ENCODE results near the gene LMAN1L.

Gene LMAN1L

DNA sequence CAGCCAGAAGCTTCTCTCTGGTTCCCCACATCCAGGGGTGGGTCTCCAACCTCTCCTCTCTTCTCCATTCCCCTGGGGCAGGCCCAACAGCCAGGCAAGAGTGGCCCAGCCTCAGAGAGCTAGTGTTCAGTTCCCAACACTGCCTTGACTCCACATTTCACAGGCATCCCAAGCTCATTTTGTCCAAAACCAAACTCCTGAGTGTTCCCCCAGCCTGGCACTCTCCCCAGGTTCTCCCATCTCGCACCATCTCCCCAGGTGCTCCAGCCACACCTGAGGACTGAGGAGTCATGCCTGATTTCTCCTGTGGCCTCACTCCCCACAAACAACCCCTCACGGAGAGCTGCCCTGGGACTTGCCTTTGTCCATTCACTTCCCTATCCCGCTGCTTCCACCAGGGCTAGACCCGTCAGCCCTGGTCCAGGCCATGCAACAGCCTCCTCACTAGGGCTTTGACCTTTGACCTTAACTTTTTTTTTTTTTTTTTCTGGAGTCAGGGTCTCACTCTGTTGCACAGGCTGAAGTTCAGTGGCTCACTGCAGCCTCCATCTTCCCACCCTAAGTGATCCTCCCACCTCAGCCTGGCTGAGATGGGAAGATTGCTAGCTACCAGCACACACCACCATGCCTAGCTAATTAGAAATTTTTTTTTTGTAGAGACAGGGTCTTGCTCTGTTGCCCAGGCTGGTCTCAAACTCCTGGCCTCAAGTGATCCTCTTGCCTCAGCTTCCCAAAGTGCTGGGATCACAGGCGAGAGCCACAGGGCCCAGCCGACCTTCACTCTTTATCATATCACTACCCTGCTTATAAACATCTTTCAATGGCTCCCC, 34.7 kb upstream of the LMAN1L start:
- Histone ChIP-seq H3K4me1 (peaks cover 13% of the 10 kb centered on the region), H3K4me2 (ENCODE audit: low read length) (no peak overlapping the region), H3K4me3 (ENCODE audit: low read depth, low read length) (no peak overlapping the region), H3K79me2 (peaks cover 6% of the 10 kb centered on the region), H2AFZ (no peak overlapping the region), H3K27me3 (ENCODE audit: control insufficient read depth, insufficient read depth, low read length) (no peaks in the 10 kb centered on the region), H3K36me3 (ENCODE audit: control insufficient read depth, insufficient read depth, low read length) (no peaks in the 10 kb centered on the region), H3K27ac (no peak overlapping the region), H3K9me3 (ENCODE audit: control insufficient read depth, low read length) (no peaks in the 10 kb centered on the region), H3K9ac (no peak overlapping the region)
- TF ChIP-seq, protein P1, sequence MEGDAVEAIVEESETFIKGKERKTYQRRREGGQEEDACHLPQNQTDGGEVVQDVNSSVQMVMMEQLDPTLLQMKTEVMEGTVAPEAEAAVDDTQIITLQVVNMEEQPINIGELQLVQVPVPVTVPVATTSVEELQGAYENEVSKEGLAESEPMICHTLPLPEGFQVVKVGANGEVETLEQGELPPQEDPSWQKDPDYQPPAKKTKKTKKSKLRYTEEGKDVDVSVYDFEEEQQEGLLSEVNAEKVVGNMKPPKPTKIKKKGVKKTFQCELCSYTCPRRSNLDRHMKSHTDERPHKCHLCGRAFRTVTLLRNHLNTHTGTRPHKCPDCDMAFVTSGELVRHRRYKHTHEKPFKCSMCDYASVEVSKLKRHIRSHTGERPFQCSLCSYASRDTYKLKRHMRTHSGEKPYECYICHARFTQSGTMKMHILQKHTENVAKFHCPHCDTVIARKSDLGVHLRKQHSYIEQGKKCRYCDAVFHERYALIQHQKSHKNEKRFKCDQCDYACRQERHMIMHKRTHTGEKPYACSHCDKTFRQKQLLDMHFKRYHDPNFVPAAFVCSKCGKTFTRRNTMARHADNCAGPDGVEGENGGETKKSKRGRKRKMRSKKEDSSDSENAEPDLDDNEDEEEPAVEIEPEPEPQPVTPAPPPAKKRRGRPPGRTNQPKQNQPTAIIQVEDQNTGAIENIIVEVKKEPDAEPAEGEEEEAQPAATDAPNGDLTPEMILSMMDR (IDR thresholded peaks at IDR 0.05) = no peak

DNA sequence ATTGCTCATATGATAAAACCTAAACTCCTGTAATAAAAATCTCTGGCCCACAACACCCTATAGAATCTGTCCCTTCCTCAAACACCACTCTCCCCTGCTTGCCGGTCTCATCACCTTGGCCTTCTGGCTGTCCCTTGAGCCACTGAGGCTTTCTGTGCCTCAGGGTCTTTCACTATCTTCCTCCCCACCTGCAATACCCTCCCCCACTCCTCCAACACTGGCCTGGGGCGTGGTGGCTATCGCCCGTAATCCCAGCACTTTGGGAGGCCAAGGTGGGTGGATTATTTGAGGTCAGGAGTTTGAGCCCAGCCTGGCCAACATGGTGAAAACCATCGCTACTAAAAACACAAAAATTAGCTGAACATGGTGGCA, 34.0 kb upstream of the LMAN1L start:
- H3K9ac ChIP-seq = no peak overlapping the region
- no peaks in the 10 kb centered on the region for H3K27me3 ChIP-seq (ENCODE audit: control insufficient read depth, insufficient read depth, low read length)
- no peak overlapping the region for H3K27ac ChIP-seq
- peaks cover 6% of the 10 kb centered on the region for H3K79me2 ChIP-seq
- no peak overlapping the region for H3K4me2 ChIP-seq (ENCODE audit: low read length)
- TF ChIP-seq, protein P1 (IDR thresholded peaks at IDR 0.05) = no peak
- H3K4me1 ChIP-seq = peaks cover 13% of the 10 kb centered on the region
- H3K9me3 ChIP-seq (ENCODE audit: control insufficient read depth, low read length) = no peaks in the 10 kb centered on the region
- no peaks in the 10 kb centered on the region for H3K36me3 ChIP-seq (ENCODE audit: control insufficient read depth, insufficient read depth, low read length)
- no peak overlapping the region for H2AFZ ChIP-seq
- no peak overlapping the region for H3K4me3 ChIP-seq (ENCODE audit: low read depth, low read length)

DNA sequence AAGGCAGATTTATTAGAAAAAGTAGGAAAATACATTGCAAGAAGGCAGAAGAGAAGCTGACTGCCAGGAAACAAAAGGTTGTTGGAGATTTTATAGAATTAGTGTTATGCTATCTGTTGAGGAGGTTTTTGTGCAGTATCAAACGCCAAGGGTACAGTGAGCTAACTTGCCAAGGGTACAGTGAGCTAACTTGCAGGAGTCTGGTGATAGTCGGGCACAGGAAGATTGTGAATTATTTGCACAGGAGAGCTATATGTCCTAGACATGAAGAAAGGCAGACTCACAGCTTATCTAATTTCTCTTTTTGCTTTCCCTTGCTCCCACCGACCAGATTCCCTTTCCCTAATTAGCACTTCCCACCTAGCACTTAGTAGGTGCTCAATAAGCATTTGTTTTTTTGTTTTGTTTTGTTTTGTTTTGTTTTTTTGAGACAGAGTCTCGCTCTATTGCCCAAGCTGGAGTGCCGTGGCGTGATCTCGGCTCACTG, 33.4 kb upstream of the LMAN1L start:
- H3K36me3 ChIP-seq (ENCODE audit: control insufficient read depth, insufficient read depth, low read length) = no peaks in the 10 kb centered on the region

DNA sequence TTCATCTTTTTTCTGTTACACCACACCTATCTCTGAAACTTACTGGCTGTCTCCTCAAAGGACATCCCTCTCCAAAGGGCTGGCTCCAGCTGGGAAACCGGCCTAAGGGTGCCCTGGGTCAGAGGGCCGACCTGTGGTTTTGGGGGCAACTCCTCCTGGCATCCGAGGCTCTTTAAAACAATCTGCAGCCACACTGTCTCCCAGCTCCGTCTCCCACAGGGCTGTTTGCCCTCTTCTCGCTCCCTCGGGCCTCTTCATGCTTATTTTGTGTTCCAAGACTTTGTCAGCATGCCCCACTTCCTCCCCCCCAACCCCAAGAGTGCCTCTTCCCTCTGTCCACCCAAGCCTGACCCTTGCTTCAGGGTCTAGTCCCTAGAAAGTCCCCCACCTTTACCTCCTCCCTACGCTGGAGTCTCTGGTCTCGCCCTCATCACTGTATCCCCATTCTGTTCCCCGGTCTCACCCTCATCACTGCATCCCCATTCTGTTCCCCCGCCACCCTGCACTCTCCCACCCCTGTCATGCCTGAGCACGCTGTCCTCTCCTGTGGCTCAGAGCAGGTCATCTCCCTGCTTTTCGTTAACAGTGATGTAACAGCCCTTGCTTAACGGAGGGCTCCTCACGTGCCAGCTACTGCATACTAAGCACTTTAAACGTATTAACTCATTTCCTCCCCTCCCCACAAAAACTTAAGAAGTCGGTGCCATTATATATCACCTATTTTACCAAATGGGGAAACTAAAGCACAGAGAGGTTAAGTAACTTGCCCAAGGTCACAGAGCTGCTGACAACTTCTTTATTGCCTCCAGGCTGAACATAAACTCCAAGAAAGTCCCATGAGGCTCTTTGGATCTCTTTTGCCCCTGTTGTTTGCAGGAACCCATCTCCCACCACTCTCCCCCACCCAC, 31.9 kb upstream of the LMAN1L start:
- Histone ChIP-seq H3K27me3 (ENCODE audit: control insufficient read depth, insufficient read depth, low read length) (no peaks in the 10 kb centered on the region), H3K4me1 (peaks cover 13% of the 10 kb centered on the region), H3K4me2 (ENCODE audit: low read length) (peak overlapping the region; percentile 76), H3K79me2 (peaks cover 6% of the 10 kb centered on the region), H2AFZ (peak overlapping the region; percentile 58), H3K36me3 (ENCODE audit: control insufficient read depth, insufficient read depth, low read length) (no peaks in the 10 kb centered on the region), H3K27ac (peak overlapping the region; percentile 42), H3K9me3 (ENCODE audit: control insufficient read depth, low read length) (no peaks in the 10 kb centered on the region), H3K4me3 (ENCODE audit: low read depth, low read length) (peak overlapping the region; percentile 41), H3K9ac (no peak overlapping the region)
- TF ChIP-seq, protein P1 (IDR thresholded peaks at IDR 0.05) = no peak

More for the DNA sequence above, 33.4 kb upstream of the LMAN1L start:
- H3K9ac ChIP-seq = no peak overlapping the region
- no peak overlapping the region for H3K4me2 ChIP-seq (ENCODE audit: low read length)
- TF ChIP-seq, protein P1 (IDR thresholded peaks at IDR 0.05) = no peak
- peaks cover 6% of the 10 kb centered on the region for H3K79me2 ChIP-seq
- no peak overlapping the region for H3K4me3 ChIP-seq (ENCODE audit: low read depth, low read length)
- peaks cover 13% of the 10 kb centered on the region for H3K4me1 ChIP-seq
- no peak overlapping the region for H2AFZ ChIP-seq
- no peaks in the 10 kb centered on the region for H3K9me3 ChIP-seq (ENCODE audit: control insufficient read depth, low read length)
- no peak overlapping the region for H3K27ac ChIP-seq
- H3K27me3 ChIP-seq (ENCODE audit: control insufficient read depth, insufficient read depth, low read length) = no peaks in the 10 kb centered on the region
